Dermis blood vessel endothelial cell (primary cell): ENCODE measurements around the gene CLDN5. TPM values are rescaled to one million over a fixed set of nuclear protein-coding genes. Genes with fewer than 3 reads are reported as not detected.

ENCODE experiments used
- DNase-seq: peaks from one replicate; pipeline ENCODE4 v3.0.0; 2010
- total RNA-seq: library from RNA; depleted of rRNA; stranded (reverse); fragments of >200 nt; gene quantifications from 2 replicates; pipeline ENCODE4 v1.2.3, GENCODE V29; 2014

Gene CLDN5
- total RNA-seq, 1 donor from 2014 or later = 2,150 TPM

DNA sequence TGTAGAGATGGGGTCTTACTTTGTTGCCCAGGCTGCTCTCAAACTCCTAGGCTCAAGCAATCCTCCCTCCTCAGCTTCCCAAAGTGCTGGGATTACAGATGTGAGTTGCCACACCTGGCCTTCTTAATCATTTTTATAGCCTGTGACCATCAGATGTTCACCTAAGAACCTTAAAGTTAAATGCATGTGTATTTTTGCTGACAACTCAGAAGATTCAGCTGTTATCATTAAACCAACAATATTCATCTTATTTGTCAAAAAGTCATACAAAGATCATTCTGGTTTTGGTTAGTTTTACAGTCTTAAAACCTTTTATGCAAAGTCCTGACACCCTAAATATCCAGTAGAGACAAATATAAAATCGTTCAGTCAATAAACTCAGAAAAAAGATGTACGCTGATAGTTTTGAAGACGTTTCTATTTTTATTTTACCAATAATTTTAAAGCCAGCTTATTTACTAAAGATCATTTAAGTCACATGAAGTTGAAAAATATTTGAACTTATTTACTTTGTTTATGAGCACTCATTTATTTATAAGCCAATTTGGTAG, 22.2 kb downstream of the CLDN5 start:
- no peak for DNase-seq

DNA sequence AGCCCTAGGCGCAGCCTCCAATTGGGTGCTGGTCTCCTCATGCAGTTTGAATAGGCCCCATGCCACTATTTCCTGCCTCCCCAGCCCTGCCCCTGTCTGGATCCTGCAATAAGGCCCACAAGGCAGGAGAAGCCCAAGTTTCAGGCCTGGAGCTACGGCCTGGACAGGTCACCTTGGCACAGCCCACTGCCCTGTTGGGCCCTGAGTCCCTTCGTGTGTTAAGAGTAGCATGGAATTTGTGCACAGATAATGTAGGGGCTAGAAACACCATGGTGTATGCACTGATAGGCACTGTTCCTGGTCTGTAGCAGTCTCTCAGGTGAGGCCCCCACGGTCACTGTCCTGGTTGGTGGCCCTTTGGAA, 24.3 kb downstream of the CLDN5 start:
- no peak for DNase-seq

DNA sequence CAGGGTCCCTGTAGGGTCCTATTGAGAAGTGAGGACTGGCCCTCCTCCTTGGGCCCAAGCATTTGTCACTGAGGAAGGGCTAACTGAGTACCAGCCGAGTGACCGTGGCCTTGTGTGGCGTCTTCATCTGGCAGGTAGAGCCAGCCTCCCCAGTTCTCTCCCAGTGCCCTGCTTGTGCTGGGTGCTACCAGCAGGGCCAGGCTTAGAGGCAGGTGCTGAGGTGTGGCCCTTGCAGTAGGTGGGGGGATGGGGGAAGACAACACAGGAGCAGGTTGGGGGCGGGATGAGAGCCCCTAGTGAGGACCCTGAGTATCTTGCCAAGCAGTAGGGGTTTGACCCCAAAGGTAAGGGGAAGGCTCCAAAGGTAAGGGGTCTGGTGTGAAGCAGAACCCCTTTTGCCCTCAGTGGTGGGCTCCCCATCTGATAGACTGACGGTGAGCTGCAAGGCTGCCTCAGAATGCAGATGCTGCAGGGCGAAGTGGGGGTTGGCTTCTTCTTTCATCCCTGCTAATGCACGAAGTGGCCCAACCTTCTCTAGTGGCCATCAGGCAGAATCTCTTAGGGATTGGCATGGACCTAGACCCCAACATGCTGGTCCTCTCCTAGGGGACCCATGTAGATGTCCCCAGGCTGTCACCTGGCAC, 24.9 kb downstream of the CLDN5 start:
- no peak for DNase-seq

DNA sequence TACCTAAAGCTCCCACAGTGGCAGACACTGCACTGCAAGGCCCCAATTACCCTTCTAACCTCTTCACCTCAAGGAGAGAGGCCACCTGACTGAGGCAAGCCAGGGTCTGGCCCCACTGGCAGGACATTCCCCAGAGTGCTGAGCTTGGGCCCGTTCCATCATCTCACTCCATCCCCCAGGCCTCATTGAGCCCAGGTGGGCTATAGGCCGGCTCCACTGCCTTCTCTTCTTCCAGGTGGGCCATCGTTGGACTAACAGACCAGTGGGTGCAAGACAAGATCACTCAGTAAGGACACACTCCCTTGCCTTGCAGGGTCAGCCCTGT, 25.4 kb downstream of the CLDN5 start:
- DNase-seq = no peak

DNA sequence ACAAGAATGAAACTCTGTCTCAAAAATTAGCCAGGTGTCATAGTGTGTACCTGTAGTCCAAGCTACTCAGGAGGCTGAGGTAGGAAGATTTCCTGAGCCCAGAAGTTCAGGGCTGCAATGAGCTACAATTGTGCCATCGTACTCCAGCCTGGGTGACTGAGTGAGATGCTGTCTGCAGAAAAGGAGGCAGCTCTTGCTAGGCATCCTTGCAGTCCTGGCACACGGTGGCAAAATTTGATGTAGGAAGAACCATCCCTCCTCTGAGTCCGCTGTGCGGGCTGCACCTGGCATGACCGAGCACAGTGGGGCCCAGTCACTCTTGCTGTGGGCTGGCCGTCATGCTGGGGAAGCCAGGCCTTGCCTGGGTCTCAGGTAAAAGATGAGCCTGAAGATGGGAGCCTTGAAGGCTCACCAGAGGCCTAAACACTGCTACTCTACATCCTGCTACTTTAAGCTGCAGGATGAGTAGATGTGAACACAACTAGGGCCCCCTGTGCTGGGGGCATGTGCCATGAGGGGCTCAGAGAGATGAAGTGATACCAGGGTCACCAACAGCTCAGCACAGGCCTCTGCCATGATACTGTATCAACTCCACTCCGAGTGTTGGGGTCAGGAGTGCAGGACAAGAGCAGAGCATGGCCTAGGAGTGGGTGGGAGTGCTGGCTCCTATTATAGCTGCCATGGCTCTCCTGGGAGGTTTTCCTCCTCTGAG, 25.9 kb downstream of the CLDN5 start:
- DNase-seq = no peak

DNA sequence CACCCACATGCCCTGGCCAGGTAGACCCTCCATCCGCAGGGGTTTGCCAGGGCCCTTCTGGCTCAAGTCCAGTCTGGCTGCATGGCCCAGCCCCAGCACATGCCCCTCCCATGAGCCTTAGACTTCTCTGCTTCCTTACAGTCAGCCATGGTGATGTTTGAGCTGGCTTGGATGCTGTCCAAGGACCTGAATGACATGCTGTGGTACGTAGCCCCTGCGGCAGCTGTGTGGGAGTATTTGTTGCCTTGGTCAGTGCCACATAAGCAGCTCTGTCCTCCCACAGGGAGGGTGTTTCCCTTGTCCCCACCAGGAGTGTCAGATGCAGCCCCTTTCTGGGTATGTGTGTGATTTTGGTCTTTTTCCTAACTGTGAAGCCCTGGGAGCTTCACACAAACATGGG, 27.0 kb downstream of the CLDN5 start:
- peak; percentile 94 for DNase-seq

DNA sequence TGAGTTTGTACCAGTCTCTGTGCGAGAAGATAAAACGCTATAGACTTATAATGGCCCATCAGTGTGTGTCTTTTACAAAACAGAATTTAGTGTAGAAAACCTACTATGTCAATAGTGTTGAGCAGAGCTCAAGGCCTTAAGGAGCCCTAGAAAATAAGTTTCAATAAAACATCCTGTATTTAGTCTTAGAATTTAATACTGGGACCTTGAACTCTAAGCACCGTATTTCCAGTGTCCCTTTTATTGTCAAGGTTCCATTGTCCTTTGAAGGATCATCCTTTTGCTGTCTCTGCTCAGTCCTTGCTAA, 27.9 kb downstream of the CLDN5 start:
- no peak for DNase-seq

DNA sequence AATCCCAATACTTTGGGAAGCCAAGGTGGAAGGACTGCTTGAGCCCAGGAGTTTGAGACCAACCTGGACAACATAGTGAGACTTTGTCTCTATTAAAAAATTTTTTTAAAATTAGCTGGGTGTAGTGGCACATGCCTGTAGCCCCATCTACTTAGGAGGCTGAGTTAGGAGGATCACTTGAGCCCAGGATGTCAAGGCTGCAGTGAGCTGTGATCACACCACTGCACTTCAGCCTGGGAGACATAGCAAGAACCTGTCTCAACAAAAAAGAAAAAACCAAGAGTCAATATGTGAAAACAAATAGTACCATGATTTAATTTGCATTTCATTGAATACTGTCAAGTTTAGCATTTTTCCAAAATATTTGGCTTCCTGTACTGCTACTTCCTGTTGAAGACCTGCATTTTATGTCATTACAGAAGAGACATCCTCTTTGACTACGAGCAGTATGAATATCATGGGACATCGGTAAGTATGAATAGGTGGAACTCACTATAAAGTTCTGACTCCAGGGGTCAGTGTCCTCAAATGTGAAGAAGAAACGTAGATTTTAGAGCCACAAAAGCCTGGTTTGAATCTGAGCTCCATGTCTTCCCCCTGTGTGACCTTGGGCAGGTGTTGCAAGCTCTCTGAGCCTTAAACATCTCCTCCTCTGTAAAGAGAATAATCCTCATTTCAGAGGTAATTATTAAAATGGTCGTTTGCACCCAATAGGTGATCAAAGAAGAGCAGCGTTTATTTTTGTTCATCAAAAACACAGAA, 28.5 kb downstream of the CLDN5 start:
- DNase-seq = peak; percentile 83

DNA sequence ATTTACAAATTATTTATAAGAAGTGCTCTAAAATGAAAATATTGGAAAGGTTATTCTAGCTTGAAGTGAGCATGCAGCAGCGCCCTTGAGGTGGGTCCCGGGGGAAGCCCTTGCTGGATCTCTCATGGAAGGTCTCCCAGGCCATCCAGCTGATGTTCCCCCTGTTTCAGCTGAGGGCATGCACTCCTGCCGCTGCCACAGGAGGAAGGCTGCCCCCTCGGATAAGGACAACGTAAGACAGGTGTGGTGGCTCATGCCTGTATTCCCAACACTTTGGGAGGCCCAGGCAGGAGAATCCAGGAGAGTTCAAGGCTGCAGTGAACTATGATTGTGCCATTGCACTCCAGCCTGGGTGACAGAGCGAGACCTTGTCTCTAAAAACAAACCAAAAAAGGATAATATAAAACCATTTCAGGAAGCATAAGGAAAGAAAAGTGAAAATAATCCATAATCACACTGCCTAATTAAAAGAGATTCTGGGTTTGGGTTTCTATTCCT, 29.5 kb downstream of the CLDN5 start:
- no peak for DNase-seq

DNA sequence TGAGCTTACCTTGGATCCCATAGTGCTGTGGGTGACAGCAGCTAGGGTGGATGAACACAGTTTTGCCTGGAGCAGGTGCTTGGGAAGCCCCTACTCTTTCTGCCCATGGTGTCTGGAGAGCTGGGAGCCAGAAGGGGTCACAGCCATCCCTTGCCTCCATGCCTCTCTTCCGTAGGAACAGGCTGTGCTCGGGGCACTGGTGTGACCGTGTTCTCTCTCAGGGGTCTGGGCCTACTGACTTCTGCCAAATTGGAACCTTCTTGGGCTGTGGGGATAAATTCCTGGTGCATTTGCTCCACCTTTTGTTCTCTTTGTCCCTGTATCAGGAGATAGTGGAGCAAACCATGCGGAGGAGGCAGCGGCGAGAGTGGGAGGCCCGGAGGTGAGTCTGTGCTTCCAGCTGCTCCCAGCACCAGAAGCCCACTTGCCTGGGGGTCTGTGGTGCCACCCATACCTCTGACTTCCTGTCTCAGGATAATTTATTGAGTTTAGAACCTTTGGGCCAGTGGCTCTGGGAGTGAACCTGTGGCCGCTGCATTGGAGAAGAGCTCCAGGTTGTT, 30.1 kb downstream of the CLDN5 start:
- no peak for DNase-seq

DNA sequence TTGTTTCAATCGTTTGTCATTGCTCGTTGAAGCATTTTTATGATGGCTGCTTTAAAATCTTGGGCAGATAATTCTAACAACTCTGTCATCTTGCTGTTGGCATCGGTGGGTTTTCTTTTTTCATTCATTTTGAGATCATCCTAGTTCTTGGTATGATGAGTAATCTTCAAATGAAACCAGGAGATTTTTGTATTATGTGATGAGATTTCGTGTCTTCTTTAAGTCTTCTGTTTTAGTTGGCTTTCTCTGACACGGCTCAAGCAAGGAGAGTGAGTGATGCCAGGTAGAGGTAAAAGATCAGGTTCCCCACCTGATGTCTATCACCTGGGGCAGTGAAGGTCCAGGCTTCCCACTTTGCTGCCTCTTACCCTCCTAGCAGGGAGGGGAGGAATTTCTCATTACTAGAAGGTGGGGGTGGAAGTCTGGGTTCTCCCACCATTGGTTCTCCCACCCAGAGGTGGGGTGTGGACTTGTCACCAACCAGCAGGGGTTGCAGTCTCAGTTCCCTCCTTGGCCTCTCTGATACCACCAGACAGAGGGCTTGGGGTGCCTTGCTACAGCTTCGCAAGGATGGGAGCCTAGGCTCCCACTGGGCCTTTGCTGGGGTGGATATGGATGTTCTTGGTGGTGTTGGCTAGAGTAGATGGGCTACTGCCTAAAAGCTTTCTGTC, 31.6 kb downstream of the CLDN5 start:
- no peak for DNase-seq

DNA sequence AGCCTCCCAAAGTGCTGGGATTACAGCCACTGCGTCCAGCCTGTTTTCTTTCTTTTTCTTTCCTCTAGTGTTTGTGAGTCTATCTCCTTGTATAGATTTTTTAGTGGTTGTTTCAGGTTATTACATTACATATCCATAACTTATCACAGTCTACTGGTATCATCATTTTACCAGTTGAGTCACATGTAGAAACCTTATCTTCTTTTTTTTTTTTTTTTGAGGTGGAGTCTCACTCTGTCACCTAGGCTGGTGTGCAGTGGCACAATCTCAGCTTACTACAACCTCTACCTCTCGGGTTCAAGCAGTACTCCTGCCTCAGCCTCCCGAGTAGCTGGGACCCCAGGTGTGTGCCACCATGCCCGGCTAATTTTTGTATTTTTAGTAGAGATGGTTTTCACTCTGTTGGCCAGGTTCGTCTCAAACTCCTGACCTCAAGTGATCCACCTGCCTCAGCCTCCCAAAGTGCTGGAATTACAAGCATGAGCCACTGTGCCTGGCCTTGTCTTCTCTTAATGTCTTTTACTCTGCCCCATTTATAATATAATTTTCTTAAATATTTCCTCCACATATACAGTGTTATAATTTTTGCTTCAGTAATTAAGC, 33.5 kb downstream of the CLDN5 start:
- no peak for DNase-seq

DNA sequence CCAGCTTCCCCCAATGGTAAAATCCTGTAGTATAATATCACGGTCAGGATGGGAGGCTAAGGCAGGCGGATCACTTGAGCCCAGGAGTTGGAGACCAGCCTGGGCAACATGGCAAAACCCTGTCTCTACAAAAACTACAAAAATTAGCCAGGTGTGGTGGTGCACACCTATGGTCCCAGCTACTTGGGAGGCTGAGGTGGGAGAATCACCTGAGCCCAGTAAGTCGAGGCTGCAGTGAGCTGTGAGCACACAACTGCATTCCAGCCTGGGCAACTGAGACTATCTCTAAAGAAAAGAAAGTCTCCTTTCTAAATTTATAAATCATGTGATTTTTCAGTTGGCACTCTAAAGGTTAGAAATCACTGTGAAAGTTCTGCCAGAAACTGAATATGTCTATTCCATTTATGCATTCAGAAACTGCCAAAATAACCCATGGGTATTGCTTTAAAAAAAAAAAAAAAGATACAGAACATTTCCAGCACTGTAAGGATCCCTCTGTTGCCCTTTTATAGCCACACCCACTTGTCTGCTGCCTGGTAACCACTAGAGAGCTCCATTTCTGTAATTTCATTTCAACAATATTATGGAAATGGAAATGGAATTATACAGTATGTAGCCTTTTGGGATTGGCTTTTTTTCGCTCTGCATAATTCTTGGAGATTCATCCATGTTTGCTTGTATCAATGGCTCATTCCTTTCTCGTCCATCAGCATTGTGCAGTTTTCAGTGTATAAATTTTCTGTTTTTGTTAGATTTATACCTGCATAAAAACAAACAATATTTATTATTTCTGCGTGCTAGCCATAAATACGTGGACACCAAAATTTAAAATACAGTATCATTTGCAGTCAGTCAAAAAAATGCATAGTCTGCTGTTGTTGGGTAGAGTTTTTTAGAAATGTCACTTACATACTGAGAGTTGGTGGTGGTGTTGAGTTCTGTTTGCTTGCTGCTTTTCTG, 35.0 kb downstream of the CLDN5 start:
- DNase-seq = peak; percentile 36

DNA sequence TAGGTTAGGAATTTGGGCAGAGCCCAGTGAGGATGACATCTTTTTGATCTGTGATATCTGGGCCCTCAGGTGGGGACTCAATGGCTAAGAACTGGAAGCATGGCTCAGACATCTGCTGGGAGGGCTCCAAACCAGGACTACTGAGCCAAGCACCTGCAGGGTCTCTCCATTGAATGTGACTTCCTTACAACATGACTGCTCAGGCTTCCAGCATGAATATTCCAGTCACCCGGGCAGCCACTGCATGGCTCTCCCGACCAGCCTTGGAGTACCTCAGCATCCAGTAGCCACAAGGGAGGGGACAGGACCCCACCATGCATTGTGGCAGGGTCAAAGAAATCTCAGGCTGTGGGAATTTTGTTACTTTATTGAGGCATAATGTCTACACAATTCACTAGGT, 35.9 kb downstream of the CLDN5 start:
- no peak for DNase-seq

DNA sequence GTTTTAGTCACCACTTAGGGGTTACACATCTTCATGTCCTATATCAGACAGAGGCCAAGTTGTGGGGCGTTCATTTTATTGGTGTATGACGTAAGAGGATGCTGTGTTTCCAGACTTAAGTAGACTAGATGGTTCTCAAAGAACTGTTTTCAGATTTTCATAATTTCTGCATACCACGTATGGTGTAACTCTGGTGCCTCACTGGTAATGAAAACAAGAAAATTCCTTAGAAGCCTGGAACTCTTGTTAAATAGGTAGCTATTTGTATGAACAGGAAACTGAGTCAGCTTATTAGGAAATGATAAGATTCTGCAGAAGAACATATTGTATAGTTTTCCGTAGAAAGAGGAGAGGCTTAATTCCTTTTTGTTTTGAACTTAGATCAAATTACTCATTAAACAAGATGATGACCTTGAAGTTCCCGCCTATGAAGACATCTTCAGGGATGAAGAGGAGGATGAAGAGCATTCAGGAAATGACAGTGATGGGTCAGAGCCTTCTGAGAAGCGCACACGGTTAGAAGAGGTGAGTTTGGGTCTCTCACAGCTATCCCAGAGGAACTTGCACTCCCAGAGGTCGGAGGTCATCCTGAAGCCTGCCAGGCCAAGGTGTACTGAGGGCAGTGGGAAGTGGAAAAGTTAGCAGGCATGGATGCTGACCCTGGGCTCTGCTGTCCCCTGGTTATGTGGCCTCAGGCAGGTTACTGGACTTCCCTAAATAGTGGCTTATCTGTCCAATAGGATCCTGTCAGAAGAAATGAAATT, 40.5 kb downstream of the CLDN5 start:
- DNase-seq = peak; percentile 91

DNA sequence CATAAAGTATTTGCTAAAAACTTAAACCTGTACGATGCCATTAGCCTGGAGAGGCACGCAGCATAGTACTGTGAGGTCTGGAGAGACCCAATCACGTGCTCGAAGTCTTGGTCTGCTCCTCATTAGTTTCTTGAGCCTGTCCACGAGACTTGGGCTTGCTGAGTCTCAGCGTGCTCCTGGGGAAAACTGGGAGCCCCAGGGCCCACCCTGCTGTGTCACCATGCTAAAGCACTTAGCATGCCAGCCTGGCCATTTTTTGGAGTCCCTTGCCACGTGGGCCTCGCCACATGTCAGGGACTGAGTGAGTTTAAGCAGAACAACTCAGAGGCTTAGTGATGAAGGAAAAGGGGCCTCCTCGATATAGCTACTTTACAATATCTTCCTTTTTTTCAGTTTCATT, 41.9 kb downstream of the CLDN5 start:
- DNase-seq = no peak

DNA sequence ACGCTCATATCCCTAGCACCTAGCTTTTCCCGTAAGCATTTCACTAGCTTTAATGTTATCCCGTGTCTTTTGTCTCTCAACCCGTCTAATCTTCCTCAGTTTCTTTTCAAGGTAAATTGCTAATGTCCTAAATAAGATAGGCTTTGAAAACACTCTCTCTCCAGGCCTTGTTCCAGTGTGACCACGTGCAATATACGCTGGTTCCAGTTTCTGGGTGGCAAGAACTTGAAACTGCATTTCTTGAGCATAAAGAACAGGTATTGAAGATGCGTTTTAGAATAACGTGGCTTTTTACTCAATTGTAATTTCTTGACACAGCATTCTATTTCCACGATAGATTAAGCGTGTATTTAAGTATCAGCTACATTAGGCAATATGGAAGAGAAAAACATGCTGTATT, 43.4 kb downstream of the CLDN5 start:
- no peak for DNase-seq

DNA sequence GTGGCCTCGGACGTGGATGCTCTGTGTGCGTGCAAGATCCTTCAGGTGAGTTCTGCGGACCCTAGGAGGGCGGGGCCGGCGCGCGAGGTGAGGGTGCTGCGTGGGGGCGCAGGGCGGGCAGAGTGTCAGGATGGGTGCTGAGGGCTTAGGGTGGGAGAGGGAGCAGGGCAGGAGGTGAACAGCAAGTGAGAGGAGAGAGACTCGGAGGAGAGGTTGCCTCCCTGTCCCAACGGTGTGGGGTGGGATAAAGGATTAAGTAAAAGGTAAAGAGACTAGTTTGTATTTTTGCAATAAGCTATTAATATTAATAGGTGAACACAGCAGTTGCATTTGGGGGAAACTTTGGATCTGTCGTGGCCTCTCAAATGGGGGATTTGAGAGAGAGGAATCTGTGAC, 44.0 kb downstream of the CLDN5 start:
- DNase-seq = no peak

DNA sequence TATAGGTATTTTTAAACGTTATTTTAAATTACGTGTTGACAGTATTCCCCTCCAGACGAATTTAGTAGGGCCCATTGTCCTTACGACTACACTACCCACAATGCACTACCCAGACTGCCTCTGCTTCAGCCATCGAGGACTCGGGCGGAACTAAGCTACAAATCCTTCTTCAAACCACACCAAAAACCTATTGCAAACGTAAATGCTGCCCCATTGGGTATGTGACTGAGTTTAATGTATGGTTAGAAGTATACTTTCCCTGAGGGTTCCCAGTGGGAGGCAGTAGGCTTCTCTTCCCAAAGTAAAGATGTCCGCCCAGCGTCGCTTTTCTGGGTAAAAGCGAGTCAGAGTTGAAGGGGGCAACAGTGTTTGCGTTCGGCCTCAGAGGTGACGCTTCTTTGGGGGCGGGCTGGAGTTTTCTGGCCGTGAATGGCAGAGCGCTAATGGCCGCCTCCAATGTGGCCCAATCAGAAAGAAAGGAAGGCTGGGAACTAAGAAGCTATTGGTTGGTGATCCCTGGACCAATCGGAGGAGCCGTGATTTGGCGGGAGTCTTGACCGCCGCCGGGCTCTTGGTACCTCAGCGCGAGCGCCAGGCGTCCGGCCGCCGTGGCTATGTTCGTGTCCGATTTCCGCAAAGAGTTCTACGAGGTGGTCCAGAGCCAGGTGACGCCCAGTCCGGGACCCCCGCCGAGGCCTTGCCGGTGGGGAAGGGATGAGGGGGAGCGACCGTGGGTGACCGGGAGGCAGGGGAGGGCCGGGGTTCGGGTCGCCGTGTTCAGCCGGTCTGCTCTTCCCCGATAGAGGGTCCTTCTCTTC, 44.6 kb downstream of the CLDN5 start, which contains the start of gene CDC45:
Gene CDC45, plus strand, starts transcription at position 566 of the 818 bp plus-strand sequence. Its CDS starts 49 bp downstream, at position 615.
- DNase-seq = peak; percentile 99
